Right renal pelvis (tissue), 4 donors: Measurements from ENCODE around the gene PCDHGB6. TPM values are rescaled to one million over a fixed set of nuclear protein-coding genes. Genes with fewer than 3 reads are reported as not detected.
A peak's percentile ranks its signal among the peaks of the same experiment; 100 is the strongest.
"Not testable (repeated sequence)": the region's sequence is repeated elsewhere in the genome, so short reads cannot be mapped to it uniquely, and the experiment has no call there.

ENCODE experiments used
- DNase-seq, 4 donors: peaks; one replicate each; pipeline ENCODE4 v3.0.0-alpha.2; 2013; ENCODE audit warnings: low read depth in 4 of 4, low spot score in 3 of 4, missing footprints in 1 of 4
- polyA plus RNA-seq, 4 donors: library from polyadenylated mRNA; unstranded; fragments of 120-200 nt; gene quantifications; one replicate each; pipeline ENCODE4 v1.2.1, GENCODE V29; 2013; ENCODE audit not compliant: insufficient read length in 4 of 4

PCDHGB6 gene
- polyA plus RNA-seq, 4 donors = 7.0 to 8.3 (median 8.2) TPM

- not testable (repeated sequence) for DNase-seq
These were observed 6.9 kb downstream of the PCDHGB6 start for GRCh38 chr5:141414548-141415274.

- DNase-seq = not testable (repeated sequence)
These were observed 7.4 kb downstream of the PCDHGB6 start for GRCh38 chr5:141415275-141415618.

- DNase-seq = peak in 1 of 4 donors; percentile 36
These were observed 9.8 kb downstream of the PCDHGB6 start, which contains the start of gene PCDHGB7 for GRCh38 chr5:141417494-141418172. Gene PCDHGB7 (plus strand): TSS chr5:141417677. CDS start chr5:141417860, 183 bp downstream.

GRCh38 chr5:141419074-141419880, 11.5 kb downstream of the PCDHGB6 start:
- DNase-seq = no peak

GRCh38 chr5:141420855-141421488, 13.2 kb downstream of the PCDHGB6 start, which contains the start of gene PCDHGA11:
Gene PCDHGA11 (plus strand): TSS chr5:141421051. CDS start chr5:141421228, 177 bp downstream.
- no peak for DNase-seq

- no peak for DNase-seq
These were observed 13.7 kb downstream of the PCDHGB6 start for GRCh38 chr5:141421489-141421855.

- no peak for DNase-seq
These were observed 15.0 kb downstream of the PCDHGB6 start for GRCh38 chr5:141422742-141423291.

GRCh38 chr5:141427783-141428426, 20.1 kb downstream of the PCDHGB6 start:
- DNase-seq = no peak

GRCh38 chr5:141430332-141431113, 22.7 kb downstream of the PCDHGB6 start, which contains the start of gene PCDHGA12:
Gene PCDHGA12 (plus strand): TSS chr5:141430507. CDS start chr5:141430760, 253 bp downstream.
- DNase-seq = no peak

- no peak for DNase-seq
These were observed 23.5 kb downstream of the PCDHGB6 start for GRCh38 chr5:141431286-141431685.

- DNase-seq = not testable (repeated sequence)
These were observed 24.5 kb downstream of the PCDHGB6 start for GRCh38 chr5:141432308-141432707.

GRCh38 chr5:141432726-141433125, 24.9 kb downstream of the PCDHGB6 start:
- DNase-seq = not testable (repeated sequence)

- no peak for DNase-seq
These were observed 26.2 kb downstream of the PCDHGB6 start for GRCh38 chr5:141434006-141434405.

- DNase-seq = no peak
These were observed 29.4 kb downstream of the PCDHGB6 start for GRCh38 chr5:141437221-141437620.

- no peak for DNase-seq
These were observed 31.8 kb downstream of the PCDHGB6 start for GRCh38 chr5:141439411-141440141.

GRCh38 chr5:141440341-141440740, 32.5 kb downstream of the PCDHGB6 start:
- no peak for DNase-seq

- DNase-seq = no peak
These were observed 33.9 kb downstream of the PCDHGB6 start for GRCh38 chr5:141441571-141442170.
